B cell (primary cell): Measurements from ENCODE around the gene NOXO1.

Experiments used
- CTCF ChIP-seq: fragments of 200-600 bp; IDR thresholded peaks from one replicate; pipeline ENCODE4 v1.8.0; 2022; ENCODE audit warnings: antibody characterized with exemption, mild to moderate bottlenecking
- EZH2 ChIP-seq: IDR thresholded peaks from 2 replicates; pipeline ENCODE4 v1.6.1; 2012; ENCODE audit warnings: borderline replicate concordance, low read depth, mild to moderate bottlenecking, moderate library complexity, low read length; ENCODE audit not compliant: insufficient read depth, poor library complexity, severe bottlenecking

GRCh38 chr16:2013527-2013926 lies 32.3 kb upstream of the NOXO1 start:
- TF ChIP-seq CTCF: no peak
- TF ChIP-seq EZH2: no peak
